T-cell (primary cell): ENCODE results near the gene VAX1. TPM values are rescaled to one million over a fixed set of nuclear protein-coding genes. Genes with fewer than 3 reads are reported as not detected.
"Not testable (repeated sequence)": the region's sequence is repeated elsewhere in the genome, so short reads cannot be mapped to it uniquely, and the experiment has no call there.

Experiments
- ATAC-seq, 4 experiments: fragments of 200-7000 bp in 3 of 4; fragments of 150-1000 bp in 1 of 4; cut with Tn5 transposase; replicated peaks in 1 of 4; 1 replicate in 3 of 4; 2 replicates in 1 of 4; pipeline ENCODE4 v1.10.0; 2021; ENCODE audit warnings: moderate library complexity in 3 of 4, mild to moderate bottlenecking in 2 of 4, moderate number of reproducible peaks in 1 of 4
- CTCF ChIA-PET, 2 donors: fragments of 300-600 bp; sonication (Branson Sonifier 250); formaldehyde crosslinking; loops; one replicate each; lab custom pipeline; 2022; ENCODE audit warnings: antibody characterized with exemption in 2 of 2; lab: Charles Lee
- POLR2A ChIA-PET, 2 donors: fragments of 300-600 bp; sonication (Branson Sonifier 250); formaldehyde crosslinking; loops; one replicate each; lab custom pipeline; 2022; ENCODE audit warnings: antibody characterized with exemption in 2 of 2; lab: Charles Lee
- DNase-seq, 35 experiments: peaks; one replicate each; pipeline versions ENCODE4 v3.0.0 to v3.0.0-alpha.2; 2013 to 2023
- H3K27ac ChIP-seq: one replicate; pipeline ENCODE4 v1.5.1; 2013; ENCODE audit warnings: low read length
- H3K27me3 ChIP-seq, 2 experiments: replicated peaks in 1 of 2; 1 replicate in 1 of 2; 2 replicates in 1 of 2; pipeline versions ENCODE4 v1.6.1 to v1.7.0; 2013; ENCODE audit warnings: low read length in 1 of 2, mixed read lengths in 1 of 2; ENCODE audit not compliant: control insufficient read depth in 2 of 2, insufficient read depth in 2 of 2; ENCODE audit errors: extremely low read depth in 1 of 2
- H3K36me3 ChIP-seq, 2 donors: 1 replicate in 1 of 2; 2 replicates in 1 of 2; pipeline versions ENCODE4 v1.6.1 to v1.7.0; 2013; ENCODE audit warnings: low read length in 1 of 2; ENCODE audit not compliant: control insufficient read depth in 2 of 2, insufficient read depth in 1 of 2; ENCODE audit errors: extremely low read depth in 1 of 2
- H3K4me1 ChIP-seq, 2 experiments: 1 replicate in 1 of 2; 2 replicates in 1 of 2; pipeline versions ENCODE4 v1.6.1 to v1.7.0; 2013; ENCODE audit warnings: low read length in 2 of 2, mixed read lengths in 1 of 2; ENCODE audit not compliant: insufficient read depth in 2 of 2, control insufficient read depth in 1 of 2; ENCODE audit errors: extremely low read depth in 1 of 2
- H3K4me3 ChIP-seq, 2 donors: 1 replicate in 1 of 2; 2 replicates in 1 of 2; pipeline versions ENCODE4 v1.5.1 to v1.7.0; 2013; ENCODE audit warnings: mild to moderate bottlenecking in 2 of 2, low read length in 1 of 2, moderate library complexity in 1 of 2; ENCODE audit not compliant: control insufficient read depth in 1 of 2; ENCODE audit errors: extremely low read depth in 1 of 2
- H3K9me3 ChIP-seq: 2 replicates; pipeline ENCODE4 v1.7.0; 2013
- H3K27ac Mint-ChIP-seq, 2 donors: one replicate each; pipeline ENCODE4 v1.8.0; 2020 to 2021; ENCODE audit warnings: mild to moderate bottlenecking in 2 of 2, mixed read lengths in 2 of 2
- H3K27me3 Mint-ChIP-seq, 2 donors: one replicate each; pipeline ENCODE4 v1.8.0; 2021 to 2022; ENCODE audit warnings: mixed read lengths in 2 of 2
- H3K36me3 Mint-ChIP-seq: one replicate; pipeline ENCODE4 v1.8.0; 2021; ENCODE audit warnings: mixed read lengths
- H3K4me1 Mint-ChIP-seq, 3 donors: one replicate each; pipeline ENCODE4 v1.8.0; 2020 to 2022; ENCODE audit warnings: mixed read lengths in 3 of 3, mild to moderate bottlenecking in 1 of 3
- H3K4me3 Mint-ChIP-seq, 3 donors: one replicate each; pipeline ENCODE4 v1.8.0; 2020 to 2022; ENCODE audit warnings: mild to moderate bottlenecking in 3 of 3, mixed read lengths in 3 of 3, moderate library complexity in 3 of 3
- H3K9me3 Mint-ChIP-seq, 3 donors: one replicate each; pipeline ENCODE4 v1.8.0; 2020 to 2022; ENCODE audit warnings: mixed read lengths in 3 of 3
- WGBS: methylation state at CpG from one replicate; pipeline ENCODE4 v1.1.5; 2013; ENCODE audit warnings: missing lambda C conversion rate; ENCODE audit not compliant: insufficient coverage; 5-methylcytosine and 5-hydroxymethylcytosine counted together
- total RNA-seq, 35 experiments: library from RNA in 6 of 35; stranded (reverse) in 6 of 35; fragments of 120-200 nt in 1 of 35; gene quantifications; one replicate each; pipeline versions ENCODE4 v1.2.1 to v1.2.4 and lab custom pipeline; 2013 to 2026

Gene VAX1
- total RNA-seq, 5 donors from 2014 or later (not counting 1 experiment from before 2014, with no cell fraction given) = not detected

DNA sequence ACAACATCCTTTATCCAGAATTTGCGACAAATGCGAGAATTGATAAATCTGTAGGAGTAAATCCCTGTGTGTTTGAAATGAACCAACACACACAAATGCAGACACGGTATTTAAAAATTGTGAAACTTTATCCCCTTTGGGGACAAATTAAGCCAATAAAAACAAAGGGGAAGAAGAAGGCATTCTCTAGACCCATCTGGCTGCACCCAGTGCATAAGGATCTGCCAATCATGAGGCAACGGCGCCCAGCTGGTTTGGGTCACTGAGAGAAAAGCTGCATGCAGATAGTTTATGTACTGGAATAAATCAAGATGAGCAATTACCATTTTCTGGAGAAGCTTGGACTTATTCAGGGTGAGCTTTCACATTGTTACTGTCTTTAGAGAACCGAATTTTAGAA, 45.7 kb downstream of the VAX1 start:
- Histone ChIP-seq H3K4me3 (no peak overlapping the region), H3K27me3 (peaks cover 2 to 4% of the 10 kb centered on the region in 2 experiments), H3K4me1 (no peaks in the 10 kb centered on the region), H3K27ac (no peak overlapping the region), H3K9me3 (no peaks in the 10 kb centered on the region), H3K36me3 (no peaks in the 10 kb centered on the region)
- H3K9me3 Mint-ChIP-seq = no peaks in the 10 kb centered on the region
- no peaks in the 10 kb centered on the region for H3K4me1 Mint-ChIP-seq
- WGBS = 80% methylated on average over 3 of the region's 6 CpGs
- ATAC-seq (no peak), DNase-seq (no peak)
- ChIA-PET CTCF (no interaction called here), POLR2A (no interaction called here)
- H3K27me3 Mint-ChIP-seq = peaks cover 10 to 33% of the 10 kb centered on the region in 2 donors
- H3K27ac Mint-ChIP-seq = no peak overlapping the region
- H3K4me3 Mint-ChIP-seq = no peak overlapping the region
- no peaks in the 10 kb centered on the region for H3K36me3 Mint-ChIP-seq

DNA sequence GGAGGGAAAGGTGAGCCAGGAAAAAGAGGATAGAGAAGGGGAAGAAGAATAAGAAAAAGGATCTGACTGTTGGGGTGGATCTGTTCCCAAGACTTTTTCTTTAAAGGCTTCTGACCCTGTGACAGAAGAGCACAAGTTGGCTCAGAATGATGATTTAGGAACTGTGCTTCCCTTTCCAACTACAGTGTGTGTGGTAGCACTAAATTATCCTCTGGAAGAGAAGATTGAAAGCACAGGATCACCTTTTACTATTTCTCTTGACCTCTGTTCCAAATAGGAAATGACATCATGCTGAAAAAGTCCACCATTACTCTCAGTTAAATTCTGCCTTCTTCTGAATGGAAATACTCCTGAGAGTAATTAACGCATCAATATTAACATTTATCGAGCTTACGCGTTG, 47.2 kb downstream of the VAX1 start:
- ChIA-PET POLR2A (no interaction called here), CTCF (no interaction called here)
- peaks cover 18 to 43% of the 10 kb centered on the region in 2 donors for H3K27me3 Mint-ChIP-seq

DNA sequence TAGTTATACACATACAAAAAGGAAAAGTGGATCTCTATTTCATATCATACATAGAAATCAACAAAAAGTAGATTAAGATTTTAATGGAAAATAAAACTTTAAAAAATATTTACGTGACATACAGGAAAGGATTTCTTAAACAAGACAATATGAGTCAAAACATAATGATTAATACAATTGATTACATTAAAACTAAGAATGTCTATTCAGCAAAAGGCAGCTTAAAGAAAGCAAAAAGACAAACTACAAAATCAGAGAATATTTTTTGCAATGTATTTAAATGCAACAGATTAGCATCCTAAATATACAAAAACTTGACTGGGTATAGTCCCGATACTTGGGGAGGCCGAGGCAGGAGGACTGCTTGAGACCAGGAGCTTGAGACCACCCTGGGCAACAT, 50.5 kb downstream of the VAX1 start:
- Mint-ChIP-seq H3K27me3 (peaks cover 21 to 32% of the 10 kb centered on the region in 2 donors), H3K9me3 (peaks cover 0 to 6% (median 4%) of the 10 kb centered on the region in 3 donors), H3K27ac (no peak overlapping the region), H3K36me3 (no peaks in the 10 kb centered on the region), H3K4me3 (no peak overlapping the region), H3K4me1 (no peaks in the 10 kb centered on the region)
- peaks cover 2% of the 10 kb centered on the region in 2 experiments for H3K27me3 ChIP-seq
- no peaks in the 10 kb centered on the region for H3K4me1 ChIP-seq
- no peaks in the 10 kb centered on the region for H3K36me3 ChIP-seq
- H3K27ac ChIP-seq = no peak overlapping the region
- CTCF ChIA-PET = no interaction called here
- no peaks in the 10 kb centered on the region for H3K9me3 ChIP-seq
- no peak overlapping the region for H3K4me3 ChIP-seq
- ATAC-seq = no peak
- no CpG with 5 or more reads among the region's 3 CpGs for WGBS
- POLR2A ChIA-PET = no interaction called here
- DNase-seq = no peak

More for the DNA sequence above, 47.2 kb downstream of the VAX1 start:
- no peak overlapping the region for H3K4me3 Mint-ChIP-seq
- no peaks in the 10 kb centered on the region for H3K36me3 ChIP-seq
- H3K4me1 ChIP-seq = no peaks in the 10 kb centered on the region
- ATAC-seq = no peak
- WGBS = 100% methylated on average over 1 of the region's 4 CpGs
- no peak overlapping the region for H3K27ac ChIP-seq
- H3K4me1 Mint-ChIP-seq = no peaks in the 10 kb centered on the region
- no peak overlapping the region for H3K4me3 ChIP-seq
- H3K9me3 Mint-ChIP-seq = peaks cover 0 to 4% (median 0%) of the 10 kb centered on the region in 3 donors
- peaks cover 2% of the 10 kb centered on the region in 2 experiments for H3K27me3 ChIP-seq
- no peaks in the 10 kb centered on the region for H3K9me3 ChIP-seq
- no peaks in the 10 kb centered on the region for H3K36me3 Mint-ChIP-seq
- DNase-seq = no peak
- H3K27ac Mint-ChIP-seq = no peak overlapping the region

DNA sequence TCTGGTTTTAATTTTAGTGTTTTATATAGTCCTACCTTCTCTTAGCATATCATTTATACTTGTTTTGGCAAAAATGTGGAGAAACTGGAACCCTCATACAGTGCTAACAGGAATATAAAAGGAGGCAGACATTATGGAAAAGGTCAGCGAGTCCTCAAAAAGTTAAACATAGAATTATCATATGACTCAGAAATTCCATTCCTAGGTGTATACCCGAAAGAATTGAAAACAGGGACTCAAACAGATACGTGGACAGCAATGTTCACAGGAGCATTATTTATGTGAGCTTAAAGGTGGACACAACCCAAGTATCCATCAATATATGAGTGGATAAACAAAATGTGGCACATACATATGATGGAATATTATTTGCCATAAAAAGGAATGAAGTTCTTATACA, 51.5 kb downstream of the VAX1 start:
- H3K27ac ChIP-seq = no peak overlapping the region
- Mint-ChIP-seq H3K9me3 (peaks cover 0 to 6% (median 4%) of the 10 kb centered on the region in 3 donors), H3K36me3 (no peaks in the 10 kb centered on the region), H3K27ac (no peak overlapping the region), H3K4me3 (no peak overlapping the region), H3K4me1 (no peaks in the 10 kb centered on the region), H3K27me3 (peaks cover 21 to 30% of the 10 kb centered on the region in 2 donors)
- no peak overlapping the region for H3K4me3 ChIP-seq
- no CpG with 5 or more reads among the region's 3 CpGs for WGBS
- H3K9me3 ChIP-seq = no peaks in the 10 kb centered on the region
- no peaks in the 10 kb centered on the region for H3K36me3 ChIP-seq
- H3K4me1 ChIP-seq = no peaks in the 10 kb centered on the region
- POLR2A ChIA-PET = no interaction called here
- DNase-seq = no peak
- peaks cover 2% of the 10 kb centered on the region in 2 experiments for H3K27me3 ChIP-seq
- no peak for ATAC-seq
- CTCF ChIA-PET = no interaction called here

DNA sequence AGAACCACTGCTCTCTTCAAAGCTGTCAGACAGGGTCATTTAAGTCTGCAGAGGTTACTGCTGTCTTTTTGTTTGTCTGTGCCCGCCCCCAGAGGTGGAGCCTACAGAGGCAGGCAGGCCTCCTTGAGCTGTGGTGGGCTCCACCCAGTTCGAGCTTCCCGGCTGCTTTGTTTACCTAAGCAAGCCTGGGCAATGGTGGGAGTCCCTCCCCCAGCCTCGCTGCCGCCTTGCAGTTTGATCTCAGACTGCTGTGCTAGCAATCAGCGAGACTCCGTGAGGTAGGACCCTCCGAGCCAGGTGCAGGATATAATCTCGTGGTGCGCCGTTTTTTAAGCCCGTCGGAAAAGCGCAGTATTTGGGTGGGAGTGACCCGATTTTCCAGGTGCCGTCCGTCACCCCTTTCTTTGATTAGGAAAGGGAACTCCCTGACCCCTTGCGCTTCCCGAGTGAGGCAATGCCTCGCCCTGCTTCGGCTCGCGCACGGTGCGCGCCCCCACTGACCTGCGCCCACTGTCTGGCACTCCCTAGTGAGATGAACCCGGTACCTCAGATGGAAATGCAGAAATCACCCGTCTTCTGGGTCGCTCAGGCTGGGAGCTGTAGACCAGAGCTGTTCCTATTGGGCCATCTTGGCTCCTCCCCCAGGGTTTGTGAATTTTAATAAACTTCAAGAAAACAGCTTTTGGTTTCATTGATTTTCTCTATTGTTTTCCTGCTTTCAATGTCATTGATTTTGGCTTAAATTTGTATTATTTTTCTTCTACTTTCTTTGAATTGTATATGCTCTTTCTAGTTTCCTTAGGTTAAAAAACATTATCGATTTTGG, 53.4 kb downstream of the VAX1 start:
- H3K27me3 ChIP-seq, H3K36me3 Mint-ChIP-seq, H3K36me3 ChIP-seq, H3K4me1 ChIP-seq, POLR2A ChIA-PET, H3K4me3 ChIP-seq, H3K27ac ChIP-seq, H3K27ac Mint-ChIP-seq, H3K4me1 Mint-ChIP-seq, H3K9me3 ChIP-seq, DNase-seq, H3K9me3 Mint-ChIP-seq, H3K4me3 Mint-ChIP-seq, ATAC-seq: not testable (repeated sequence)
- WGBS = 98% methylated on average over 10 of the region's 31 CpGs
- H3K27me3 Mint-ChIP-seq = peaks cover 18 to 21% of the 10 kb centered on the region in 2 donors
- CTCF ChIA-PET = interaction anchor here in 1 of 2 donors (0.6 kb wide), 1 partner anchor 94 kb away, joined by 8 read pairs; no protein-coding TSS in a partner anchor
